GM12872 (cell line): ENCODE data around the gene KDM2B.

ENCODE experiments used
- TF ChIP-seq, protein P1 (sequence below): IDR thresholded peaks from 3 replicates; pipeline ENCODE4 v1.5.1; 2011; ENCODE audit warnings: low read depth, mild to moderate bottlenecking, low read length, moderate library complexity; ENCODE audit not compliant: insufficient read depth

The KDM2B gene

DNA sequence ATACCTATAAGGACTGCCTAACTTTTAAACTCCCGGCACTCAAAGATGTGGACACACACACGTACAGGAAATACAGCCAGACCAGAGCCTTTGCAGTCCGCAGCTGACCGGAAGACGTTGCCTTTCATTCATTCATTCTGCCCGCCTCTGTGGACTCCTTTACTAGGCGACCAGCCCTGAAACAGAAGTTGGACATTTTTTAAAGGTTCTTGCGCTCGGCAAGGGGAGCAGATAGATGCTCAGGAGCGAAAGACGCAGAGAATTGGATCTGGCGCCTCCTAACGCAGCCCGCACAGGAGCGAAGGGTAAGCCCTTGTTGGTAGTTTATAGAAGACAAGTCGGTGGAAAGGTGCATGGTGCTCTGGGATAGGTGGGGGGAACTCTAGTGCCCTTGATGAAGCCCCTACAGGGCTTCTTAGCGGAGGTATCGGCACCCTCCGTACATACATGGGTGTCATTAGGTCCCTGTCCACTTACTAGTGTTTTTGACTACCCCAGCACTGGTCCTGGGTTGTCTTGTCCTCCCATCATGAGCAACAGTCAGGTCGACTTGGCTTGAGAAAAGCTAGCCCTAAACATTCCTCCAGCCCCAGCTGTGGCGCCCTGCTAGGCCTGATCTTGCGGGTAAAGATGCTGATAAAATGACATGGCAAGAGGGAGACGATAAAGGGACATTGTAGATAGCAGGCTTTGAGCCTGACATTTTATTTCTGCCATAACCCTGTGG, at the start of gene KDM2B:
Gene KDM2B, minus strand, starts transcription at position 65 of the 727 bp plus-strand sequence. CDS start 112 bp downstream, outside the sequence.
- TF ChIP-seq, protein P1, sequence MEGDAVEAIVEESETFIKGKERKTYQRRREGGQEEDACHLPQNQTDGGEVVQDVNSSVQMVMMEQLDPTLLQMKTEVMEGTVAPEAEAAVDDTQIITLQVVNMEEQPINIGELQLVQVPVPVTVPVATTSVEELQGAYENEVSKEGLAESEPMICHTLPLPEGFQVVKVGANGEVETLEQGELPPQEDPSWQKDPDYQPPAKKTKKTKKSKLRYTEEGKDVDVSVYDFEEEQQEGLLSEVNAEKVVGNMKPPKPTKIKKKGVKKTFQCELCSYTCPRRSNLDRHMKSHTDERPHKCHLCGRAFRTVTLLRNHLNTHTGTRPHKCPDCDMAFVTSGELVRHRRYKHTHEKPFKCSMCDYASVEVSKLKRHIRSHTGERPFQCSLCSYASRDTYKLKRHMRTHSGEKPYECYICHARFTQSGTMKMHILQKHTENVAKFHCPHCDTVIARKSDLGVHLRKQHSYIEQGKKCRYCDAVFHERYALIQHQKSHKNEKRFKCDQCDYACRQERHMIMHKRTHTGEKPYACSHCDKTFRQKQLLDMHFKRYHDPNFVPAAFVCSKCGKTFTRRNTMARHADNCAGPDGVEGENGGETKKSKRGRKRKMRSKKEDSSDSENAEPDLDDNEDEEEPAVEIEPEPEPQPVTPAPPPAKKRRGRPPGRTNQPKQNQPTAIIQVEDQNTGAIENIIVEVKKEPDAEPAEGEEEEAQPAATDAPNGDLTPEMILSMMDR, result no peak

DNA sequence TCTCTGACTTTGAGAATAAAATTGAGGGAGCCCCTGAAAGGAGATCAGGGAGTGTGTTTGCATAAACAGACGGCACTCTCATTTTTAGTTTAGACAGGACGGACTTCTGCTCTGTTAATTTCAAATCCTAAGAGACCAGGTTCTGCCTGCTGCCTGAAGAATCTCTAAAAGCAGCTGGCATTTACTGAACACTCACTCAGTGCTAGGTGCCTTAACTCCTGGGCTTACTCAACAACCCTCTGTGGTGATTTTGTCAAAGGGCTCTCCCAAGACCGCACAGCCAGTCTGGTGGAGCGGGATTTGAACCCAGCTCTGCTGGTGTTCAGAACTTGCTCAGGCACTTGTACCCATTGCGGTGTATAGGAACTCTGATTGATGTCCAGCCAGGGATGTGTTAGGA, 47.7 kb upstream of the KDM2B start:
- TF ChIP-seq, protein P1, result no peak

DNA sequence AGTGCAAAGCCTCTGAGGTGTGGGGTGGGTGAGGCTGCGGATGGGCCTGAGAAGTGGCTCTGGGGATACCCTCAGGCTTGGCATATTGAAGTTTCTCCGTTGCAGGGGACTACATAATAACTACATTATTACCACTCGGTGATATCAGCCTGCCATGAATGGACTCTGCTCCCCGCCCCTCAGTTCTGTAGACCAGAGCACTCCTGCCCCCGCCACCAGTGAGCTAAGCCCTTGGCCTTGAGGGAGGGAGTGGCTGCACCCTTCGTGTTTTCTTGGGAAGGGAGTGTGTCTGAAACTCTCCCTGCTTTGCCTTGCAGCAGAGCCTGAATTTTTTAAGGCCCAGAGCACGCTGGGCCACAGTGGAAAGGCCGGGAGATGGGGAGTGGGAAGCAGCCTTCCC, 47.2 kb upstream of the KDM2B start:
- TF ChIP-seq, protein P1, result no peak

DNA sequence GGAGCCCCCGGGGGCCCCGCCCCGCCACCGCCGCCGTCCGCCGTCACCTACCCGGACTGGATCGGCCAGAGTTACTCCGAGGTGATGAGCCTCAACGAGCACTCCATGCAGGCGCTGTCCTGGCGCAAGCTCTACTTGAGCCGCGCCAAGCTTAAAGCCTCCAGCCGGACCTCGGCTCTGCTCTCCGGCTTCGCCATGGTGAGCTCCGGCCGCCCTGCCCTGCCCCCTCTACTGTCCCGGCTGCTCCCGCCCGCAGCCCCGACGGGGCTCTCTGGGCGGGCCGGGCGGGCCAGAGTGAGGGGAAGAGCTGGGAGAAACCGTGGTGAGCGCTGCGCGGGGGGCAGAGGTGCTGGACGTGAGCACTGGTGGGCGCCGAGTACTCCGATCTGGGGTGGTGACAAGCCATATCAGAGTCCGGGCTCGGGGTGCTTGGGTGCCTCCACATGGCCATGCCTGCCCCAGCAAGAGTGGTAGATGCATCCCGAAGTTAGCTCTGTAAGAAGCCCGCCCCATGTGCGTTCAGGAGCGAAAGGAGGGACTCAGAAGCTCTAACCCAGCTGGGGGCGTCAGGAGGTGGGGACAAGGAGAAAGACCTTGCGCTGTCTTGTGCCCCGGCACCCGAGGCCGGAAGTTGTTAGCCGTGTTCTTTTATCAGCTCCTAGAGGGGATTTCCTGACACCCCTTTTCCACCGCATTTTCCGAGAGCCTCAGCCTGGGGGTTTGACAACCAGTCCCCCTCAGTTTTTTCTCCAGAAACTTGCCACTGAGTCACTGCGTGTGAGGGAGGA, 46.2 kb upstream of the KDM2B start:
- TF ChIP-seq, protein P1, result peak; percentile 37; the same call in 2 of the 3 replicates

DNA sequence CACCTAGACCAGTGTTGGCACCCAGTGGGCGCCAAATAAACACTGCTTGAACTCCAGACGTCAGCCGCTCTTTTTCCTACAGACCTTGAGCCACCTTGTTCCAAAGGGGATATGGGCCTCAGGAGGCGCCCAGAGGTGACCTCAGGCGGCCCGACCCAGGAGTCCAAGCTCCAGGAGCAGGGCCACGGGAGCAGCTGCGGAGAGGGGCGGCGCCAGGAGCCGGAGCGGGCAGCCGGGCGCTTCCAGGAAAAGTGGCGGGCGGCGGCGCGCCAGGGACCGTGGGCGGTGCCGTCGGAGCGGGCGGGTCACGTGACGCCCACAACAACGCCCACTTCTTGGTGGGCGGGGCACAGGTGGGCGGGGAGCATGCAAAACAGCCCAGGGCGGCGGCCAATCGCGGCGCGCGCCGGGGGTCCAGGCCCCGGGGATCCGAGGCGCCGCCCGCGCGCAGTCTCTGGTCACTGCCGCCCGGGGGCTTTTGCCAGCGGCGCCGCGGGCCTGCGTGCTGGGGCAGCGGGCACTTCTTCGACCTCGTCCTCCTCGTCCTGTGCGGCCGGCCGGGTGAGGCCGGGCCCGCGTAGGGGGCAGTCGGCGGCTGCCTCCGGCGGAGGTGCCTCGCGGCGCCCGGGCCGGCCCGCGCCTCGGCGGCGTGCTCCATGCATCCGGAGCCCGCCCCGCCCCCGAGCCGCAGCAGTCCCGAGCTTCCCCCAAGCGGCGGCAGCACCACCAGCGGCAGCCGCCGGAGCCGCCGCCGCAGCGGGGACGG, 45.4 kb upstream of the KDM2B start, which contains the start of gene ORAI1:
Gene ORAI1, plus strand, starts transcription at position 444 of the 766 bp plus-strand sequence.
- TF ChIP-seq, protein P1, result no peak

DNA sequence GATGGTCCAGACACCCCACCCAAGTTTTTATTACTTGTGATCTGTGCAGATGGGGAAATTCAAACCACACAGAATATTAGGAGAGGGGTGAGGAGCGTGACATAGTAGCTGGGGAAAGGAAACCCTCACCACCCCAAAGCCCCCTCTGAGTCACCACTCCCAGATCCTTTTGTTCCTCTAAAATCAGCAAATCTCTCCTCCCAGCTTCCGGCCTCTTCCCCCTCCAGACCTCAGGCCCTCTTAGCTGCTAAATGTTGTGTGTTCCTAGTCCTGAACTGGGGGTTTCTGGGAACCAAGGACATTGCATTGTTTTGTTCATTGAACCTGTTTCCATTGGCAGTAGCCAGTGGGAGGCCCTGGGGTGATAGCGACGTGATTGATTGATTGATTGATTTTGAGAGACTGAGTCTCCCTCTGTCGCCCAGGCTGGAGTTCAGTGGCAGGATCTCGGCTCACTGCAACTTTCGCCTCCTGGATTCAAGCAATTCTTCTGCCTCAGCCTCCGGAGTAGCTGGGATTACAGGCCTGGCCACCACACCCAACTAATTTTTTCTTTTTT, 39.6 kb upstream of the KDM2B start:
- TF ChIP-seq, protein P1, result no peak

DNA sequence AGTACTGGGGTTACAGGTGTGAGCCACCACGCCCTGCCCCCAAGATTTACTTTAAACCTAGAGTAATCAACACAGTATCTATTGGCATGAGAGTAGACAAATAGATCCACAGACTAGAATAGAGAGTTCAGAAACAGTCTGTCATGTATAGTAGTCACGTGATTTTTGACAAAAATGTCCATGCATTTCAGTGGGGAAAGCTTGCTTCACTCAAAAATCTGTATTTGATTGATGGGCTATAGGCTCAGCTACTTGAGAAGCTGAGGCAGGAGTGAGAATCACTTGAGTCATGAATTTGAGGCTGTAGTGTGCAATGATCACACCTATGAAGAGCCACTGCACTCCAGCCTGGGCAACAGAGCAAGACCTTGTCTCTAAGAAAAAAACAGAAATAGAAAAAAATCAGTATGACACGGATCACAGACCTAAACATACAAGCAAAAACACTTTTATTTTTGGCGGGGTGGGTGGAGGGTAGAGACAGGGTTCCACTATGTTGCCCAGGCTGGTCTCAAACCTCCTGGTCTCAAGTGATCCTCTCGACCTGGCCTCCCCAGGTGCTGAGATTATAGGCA, 37.9 kb upstream of the KDM2B start:
- TF ChIP-seq, protein P1, result no peak
